Type B pancreatic cell (in vitro differentiated cells): Measurements from ENCODE around the gene SV2B. TPM values are rescaled to one million over a fixed set of nuclear protein-coding genes. Genes with fewer than 3 reads are reported as not detected.
A peak's percentile ranks its signal among the peaks of the same experiment; 100 is the strongest.

ENCODE experiments used
- DNase-seq: peaks from one replicate; pipeline ENCODE4 v3.0.0; 2021; ENCODE audit warnings: mixed read lengths; ENCODE audit not compliant: unreplicated experiment; ENCODE audit errors: extremely low spot score
- H3K27ac Mint-ChIP-seq: 2 replicates; pipeline ENCODE4 v1.8.0; 2021; ENCODE audit warnings: mild to moderate bottlenecking, mixed read lengths
- H3K27me3 Mint-ChIP-seq: 2 replicates; pipeline ENCODE4 v1.8.0; 2021; ENCODE audit warnings: mixed read lengths
- H3K36me3 Mint-ChIP-seq: 2 replicates; pipeline ENCODE4 v1.8.0; 2021; ENCODE audit warnings: mixed read lengths
- H3K4me1 Mint-ChIP-seq: one replicate; pipeline ENCODE4 v1.8.0; 2021; ENCODE audit warnings: mixed read lengths; ENCODE audit not compliant: unreplicated experiment
- H3K4me3 Mint-ChIP-seq: 2 replicates; pipeline ENCODE4 v1.8.0; 2021; ENCODE audit warnings: mild to moderate bottlenecking, mixed read lengths
- H3K9me3 Mint-ChIP-seq: 2 replicates; pipeline ENCODE4 v1.8.0; 2021; ENCODE audit warnings: mixed read lengths
- total RNA-seq: library from RNA; stranded (reverse); gene quantifications from 2 replicates; pipeline ENCODE4 v1.2.1, GENCODE V29; 2021; ENCODE audit warnings: low replicate concordance
- TF ChIP-seq, protein P1 (sequence below): fragments of 200-600 bp; sonication (generic); conservative IDR thresholded peaks from 2 replicates; pipeline ENCODE4 v1.5.0; 2021; ENCODE audit warnings: antibody characterized with exemption, mild to moderate bottlenecking

The SV2B gene
- total RNA-seq, 1 donor from 2014 or later = 1.7 TPM

- TF ChIP-seq, protein P1, sequence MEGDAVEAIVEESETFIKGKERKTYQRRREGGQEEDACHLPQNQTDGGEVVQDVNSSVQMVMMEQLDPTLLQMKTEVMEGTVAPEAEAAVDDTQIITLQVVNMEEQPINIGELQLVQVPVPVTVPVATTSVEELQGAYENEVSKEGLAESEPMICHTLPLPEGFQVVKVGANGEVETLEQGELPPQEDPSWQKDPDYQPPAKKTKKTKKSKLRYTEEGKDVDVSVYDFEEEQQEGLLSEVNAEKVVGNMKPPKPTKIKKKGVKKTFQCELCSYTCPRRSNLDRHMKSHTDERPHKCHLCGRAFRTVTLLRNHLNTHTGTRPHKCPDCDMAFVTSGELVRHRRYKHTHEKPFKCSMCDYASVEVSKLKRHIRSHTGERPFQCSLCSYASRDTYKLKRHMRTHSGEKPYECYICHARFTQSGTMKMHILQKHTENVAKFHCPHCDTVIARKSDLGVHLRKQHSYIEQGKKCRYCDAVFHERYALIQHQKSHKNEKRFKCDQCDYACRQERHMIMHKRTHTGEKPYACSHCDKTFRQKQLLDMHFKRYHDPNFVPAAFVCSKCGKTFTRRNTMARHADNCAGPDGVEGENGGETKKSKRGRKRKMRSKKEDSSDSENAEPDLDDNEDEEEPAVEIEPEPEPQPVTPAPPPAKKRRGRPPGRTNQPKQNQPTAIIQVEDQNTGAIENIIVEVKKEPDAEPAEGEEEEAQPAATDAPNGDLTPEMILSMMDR = no peak
These were observed 36.4 kb downstream of the SV2B start for GRCh38 chr15:91136386-91136923.

DNA sequence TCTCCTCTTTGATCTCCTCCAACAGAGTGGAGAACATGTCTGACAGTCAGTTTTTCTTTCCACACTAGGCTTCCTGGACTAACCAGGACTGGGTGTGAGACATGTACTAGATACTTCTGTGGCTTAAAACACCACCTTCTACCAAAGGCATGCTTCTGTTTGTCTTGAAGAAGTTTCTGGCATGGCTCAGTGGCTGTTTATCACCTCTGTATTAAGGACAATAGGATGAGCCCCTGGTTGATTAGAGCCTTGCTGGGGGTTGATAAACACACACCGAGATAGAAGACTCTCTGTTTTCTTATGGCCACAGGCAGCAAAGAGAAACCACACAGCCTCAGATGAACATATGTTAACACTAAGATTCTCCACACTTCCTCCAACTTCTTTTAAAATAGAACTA, 40.5 kb downstream of the SV2B start:
- no peaks in the 10 kb centered on the region for H3K9me3 Mint-ChIP-seq
- TF ChIP-seq, protein P1 = no peak
- no peaks in the 10 kb centered on the region for H3K4me1 Mint-ChIP-seq
- no peaks in the 10 kb centered on the region for H3K36me3 Mint-ChIP-seq
- no peak overlapping the region for H3K4me3 Mint-ChIP-seq
- H3K27me3 Mint-ChIP-seq = peaks cover 39% of the 10 kb centered on the region
- H3K27ac Mint-ChIP-seq = no peak overlapping the region
- no peak for DNase-seq

More at GRCh38 chr15:91136386-91136923, 36.4 kb downstream of the SV2B start:
- Mint-ChIP-seq H3K4me1 (no peaks in the 10 kb centered on the region), H3K27me3 (peaks cover 28% of the 10 kb centered on the region), H3K4me3 (no peak overlapping the region), H3K36me3 (no peaks in the 10 kb centered on the region), H3K9me3 (no peaks in the 10 kb centered on the region), H3K27ac (no peak overlapping the region)
- no peak for DNase-seq

GRCh38 chr15:91141097-91141496, 41.0 kb downstream of the SV2B start:
- peaks cover 39% of the 10 kb centered on the region for H3K27me3 Mint-ChIP-seq
- TF ChIP-seq, protein P1 = no peak
- no peak for DNase-seq
- H3K9me3 Mint-ChIP-seq = no peaks in the 10 kb centered on the region
- H3K4me1 Mint-ChIP-seq = no peaks in the 10 kb centered on the region
- no peak overlapping the region for H3K27ac Mint-ChIP-seq
- no peak overlapping the region for H3K4me3 Mint-ChIP-seq
- H3K36me3 Mint-ChIP-seq = no peaks in the 10 kb centered on the region

GRCh38 chr15:91142106-91142744, 42.2 kb downstream of the SV2B start:
- Mint-ChIP-seq H3K4me3 (no peak overlapping the region), H3K27me3 (peaks cover 33% of the 10 kb centered on the region), H3K36me3 (no peaks in the 10 kb centered on the region), H3K27ac (no peak overlapping the region), H3K9me3 (no peaks in the 10 kb centered on the region), H3K4me1 (no peaks in the 10 kb centered on the region)
- TF ChIP-seq, protein P1 = peak; percentile 66
- DNase-seq = no peak

DNA sequence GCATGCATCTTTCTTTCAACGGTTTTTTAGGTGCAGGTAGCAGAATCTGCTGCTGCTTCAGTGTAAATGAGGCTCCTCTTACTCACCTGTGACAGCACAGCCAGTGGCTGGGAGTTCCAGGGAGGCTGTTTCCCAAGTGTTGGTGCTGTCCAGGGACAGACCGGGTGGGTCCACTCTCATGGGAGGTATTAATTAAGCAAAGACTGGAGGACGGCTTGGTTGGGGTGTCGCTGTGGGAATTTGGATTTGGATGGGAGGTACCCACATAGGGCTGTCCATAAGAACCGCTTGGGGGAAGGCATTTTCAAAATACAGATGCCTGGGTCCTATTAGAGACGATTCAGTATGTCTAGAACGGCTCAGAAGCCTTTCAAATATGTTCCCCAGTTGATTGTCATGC, 42.9 kb downstream of the SV2B start:
- no peaks in the 10 kb centered on the region for H3K4me1 Mint-ChIP-seq
- H3K27me3 Mint-ChIP-seq = peaks cover 29% of the 10 kb centered on the region
- TF ChIP-seq, protein P1 = no peak

More for the DNA sequence above, 42.9 kb downstream of the SV2B start:
- Mint-ChIP-seq H3K27ac (no peak overlapping the region), H3K9me3 (no peaks in the 10 kb centered on the region), H3K4me3 (no peak overlapping the region), H3K36me3 (no peaks in the 10 kb centered on the region)
- DNase-seq = no peak
